Liver (tissue), 9 donors: ENCODE measurements around the gene NELL1. TPM values are rescaled to one million over a fixed set of nuclear protein-coding genes. Genes with fewer than 3 reads are reported as not detected.

Source experiments
- DNase-seq: peaks from one replicate; pipeline ENCODE4 v3.0.0-alpha.2; 2017; ENCODE audit warnings: low spot score
- H3K27ac ChIP-seq, 2 donors: one replicate each; pipeline ENCODE4 v1.7.0; 2013; ENCODE audit warnings: inconsistent platforms in 2 of 2, low read length in 2 of 2, control low read depth in 1 of 2, low read depth in 1 of 2, mild to moderate bottlenecking in 1 of 2
- H3K27me3 ChIP-seq, 4 donors: one replicate each; pipeline versions ENCODE4 v1.6.1 to v1.7.0; 2013; ENCODE audit warnings: low read length in 3 of 4, inconsistent platforms in 1 of 4, mild to moderate bottlenecking in 1 of 4, moderate library complexity in 1 of 4; ENCODE audit not compliant: control insufficient read depth in 4 of 4, insufficient read depth in 4 of 4
- H3K36me3 ChIP-seq, 4 donors: one replicate each; pipeline versions ENCODE4 v1.6.1 to v1.7.0; 2013; ENCODE audit warnings: low read length in 3 of 4, mild to moderate bottlenecking in 3 of 4, low read depth in 1 of 4, moderate library complexity in 1 of 4; ENCODE audit not compliant: control insufficient read depth in 4 of 4, insufficient read depth in 3 of 4
- H3K4me1 ChIP-seq, 4 donors: one replicate each; pipeline versions ENCODE4 v1.6.1 to v1.7.0; 2013; ENCODE audit warnings: low read length in 3 of 4, mild to moderate bottlenecking in 3 of 4, moderate library complexity in 1 of 4; ENCODE audit not compliant: control insufficient read depth in 4 of 4, insufficient read depth in 4 of 4
- H3K4me3 ChIP-seq, 3 donors: one replicate each; pipeline versions ENCODE4 v1.6.1 to v1.7.0; 2013; ENCODE audit warnings: low read length in 3 of 3, control low read depth in 1 of 3, low read depth in 1 of 3, mild to moderate bottlenecking in 1 of 3
- H3K9ac ChIP-seq, 2 donors: one replicate each; pipeline ENCODE4 v1.7.0; 2013; ENCODE audit warnings: low read length in 2 of 2, mild to moderate bottlenecking in 2 of 2, moderate library complexity in 2 of 2, control low read depth in 1 of 2, low read depth in 1 of 2
- H3K9me3 ChIP-seq, 4 donors: one replicate each; pipeline versions ENCODE4 v1.6.1 to v1.7.0; 2013; ENCODE audit warnings: low read length in 3 of 4; ENCODE audit not compliant: control insufficient read depth in 4 of 4
- EGR1 ChIP-seq, 2 donors: IDR thresholded peaks; 2 replicates each; pipeline ENCODE4 v1.6.1; 2016 to 2018; ENCODE audit warnings: antibody characterized with exemption in 2 of 2, low read depth in 2 of 2
- FOXA1 ChIP-seq: IDR thresholded peaks from 2 replicates; pipeline ENCODE4 v1.6.1; 2016; ENCODE audit warnings: antibody characterized with exemption
- FOXA2 ChIP-seq: IDR thresholded peaks from 2 replicates; pipeline ENCODE4 v1.6.1; 2016; ENCODE audit warnings: antibody characterized with exemption
- GABPA ChIP-seq, 2 donors: IDR thresholded peaks in 1 of 2; conservative IDR thresholded peaks in 1 of 2; 2 replicates each; pipeline ENCODE4 v1.6.1; 2016; ENCODE audit warnings: antibody characterized with exemption in 2 of 2, mild to moderate bottlenecking in 1 of 2, moderate library complexity in 1 of 2
- HNF4A ChIP-seq, 2 donors: conservative IDR thresholded peaks; 2 replicates each; pipeline ENCODE4 v1.6.1; 2016; ENCODE audit warnings: antibody characterized with exemption in 2 of 2, mild to moderate bottlenecking in 2 of 2
- JUND ChIP-seq, 2 donors: IDR thresholded peaks; 2 replicates each; pipeline ENCODE4 v1.6.1; 2016; ENCODE audit warnings: antibody characterized with exemption in 2 of 2
- MAX ChIP-seq: IDR thresholded peaks from 2 replicates; pipeline ENCODE4 v1.6.1; 2016; ENCODE audit warnings: antibody characterized with exemption
- NR2F2 ChIP-seq: IDR thresholded peaks from 2 replicates; pipeline ENCODE4 v1.6.1; 2016; ENCODE audit warnings: antibody characterized with exemption
- RAD21 ChIP-seq, 2 donors: IDR thresholded peaks; 2 replicates each; pipeline ENCODE4 v1.6.1; 2016; ENCODE audit warnings: antibody characterized with exemption in 2 of 2, mild to moderate bottlenecking in 2 of 2
- REST ChIP-seq: IDR thresholded peaks from 2 replicates; pipeline ENCODE4 v1.6.1; 2016; ENCODE audit warnings: antibody characterized with exemption, mild to moderate bottlenecking
- SP1 ChIP-seq: IDR thresholded peaks from 2 replicates; pipeline ENCODE4 v1.6.1; 2018; ENCODE audit warnings: antibody characterized with exemption, mild to moderate bottlenecking
- TAF1 ChIP-seq: conservative IDR thresholded peaks from 2 replicates; pipeline ENCODE4 v1.6.1; 2016; ENCODE audit warnings: antibody characterized with exemption, mild to moderate bottlenecking
- YY1 ChIP-seq: IDR thresholded peaks from 2 replicates; pipeline ENCODE4 v1.6.1; 2016; ENCODE audit warnings: antibody characterized with exemption, mild to moderate bottlenecking
- ZBTB33 ChIP-seq: IDR thresholded peaks from 2 replicates; pipeline ENCODE4 v1.6.1; 2016; ENCODE audit warnings: antibody characterized with exemption
- WGBS: extraction: QIAGEN DNeasy Blood & Tissue Kit; methylation state at CpG from one replicate; pipeline ENCODE4 v1.1.7; 2013; 5-methylcytosine and 5-hydroxymethylcytosine counted together
- polyA plus RNA-seq, 2 donors: library from polyadenylated mRNA; stranded (reverse) in 1 of 2; unstranded in 1 of 2; fragments of 200-250 nt in 1 of 2; fragments of >200 nt in 1 of 2; fragmentation: Nextera tagmentation in 1 of 2; extraction: Ambion mirVana in 1 of 2; gene quantifications; one replicate each; pipeline versions ENCODE4 v1.2.1 to v1.2.3, GENCODE V29; 2013 to 2015
- total RNA-seq, 2 donors: library from RNA; depleted of rRNA; stranded (reverse); fragments of >200 nt; gene quantifications; one replicate each; pipeline ENCODE4 v1.2.3, GENCODE V29; 2014
- TF ChIP-seq, protein P1 (sequence below): fragments of 150-350 bp; IDR thresholded peaks from 2 replicates; pipeline ENCODE4 v1.5.1; 2017; ENCODE audit warnings: improper control_type of control experiment, low read depth, low read length; ENCODE audit not compliant: missing input control
- donor health status: healthy.
- donor health status: healthy.
- donor health status: healthy.
- donor health status: healthy.
- donor health status: healthy.

The NELL1 gene
- total and polyA plus RNA-seq, 4 donors = not detected

DNA sequence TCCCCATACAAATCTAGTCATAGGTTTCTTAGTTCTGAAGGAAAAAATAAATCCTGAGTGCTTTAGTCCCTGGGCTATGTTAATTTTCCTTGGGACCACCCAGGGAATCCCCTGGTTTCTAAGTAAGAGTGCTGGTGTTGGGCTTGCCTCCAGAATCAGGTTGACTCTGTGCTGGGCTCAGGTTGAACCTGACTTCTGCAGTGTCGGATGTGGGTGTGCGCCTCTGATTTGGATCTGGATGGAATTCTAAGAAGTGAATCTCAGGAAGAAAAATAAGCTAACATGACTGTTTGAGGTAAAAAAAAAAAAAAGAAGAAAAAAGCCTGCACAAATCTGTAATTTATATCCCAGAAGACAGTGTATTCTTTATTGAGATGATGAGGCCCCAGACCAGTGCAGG lies 29.0 kb upstream of the NELL1 start:
- TF ChIP-seq FOXA1 (no peak), RAD21 (IDR thresholded peaks at IDR 0.05) (no peak), NR2F2 (no peak), YY1 (no peak), GABPA (IDR thresholded peaks at IDR 0.05 in 1 of 2, conservative IDR thresholded peaks at IDR 0.05 in 1 of 2) (no peak), REST (no peak), FOXA2 (no peak), TAF1 (no peak), ZBTB33 (no peak), SP1 (no peak), HNF4A (conservative IDR thresholded peaks at IDR 0.05) (no peak), MAX (no peak), JUND (IDR thresholded peaks at IDR 0.05) (no peak)
- TF ChIP-seq, protein P1, sequence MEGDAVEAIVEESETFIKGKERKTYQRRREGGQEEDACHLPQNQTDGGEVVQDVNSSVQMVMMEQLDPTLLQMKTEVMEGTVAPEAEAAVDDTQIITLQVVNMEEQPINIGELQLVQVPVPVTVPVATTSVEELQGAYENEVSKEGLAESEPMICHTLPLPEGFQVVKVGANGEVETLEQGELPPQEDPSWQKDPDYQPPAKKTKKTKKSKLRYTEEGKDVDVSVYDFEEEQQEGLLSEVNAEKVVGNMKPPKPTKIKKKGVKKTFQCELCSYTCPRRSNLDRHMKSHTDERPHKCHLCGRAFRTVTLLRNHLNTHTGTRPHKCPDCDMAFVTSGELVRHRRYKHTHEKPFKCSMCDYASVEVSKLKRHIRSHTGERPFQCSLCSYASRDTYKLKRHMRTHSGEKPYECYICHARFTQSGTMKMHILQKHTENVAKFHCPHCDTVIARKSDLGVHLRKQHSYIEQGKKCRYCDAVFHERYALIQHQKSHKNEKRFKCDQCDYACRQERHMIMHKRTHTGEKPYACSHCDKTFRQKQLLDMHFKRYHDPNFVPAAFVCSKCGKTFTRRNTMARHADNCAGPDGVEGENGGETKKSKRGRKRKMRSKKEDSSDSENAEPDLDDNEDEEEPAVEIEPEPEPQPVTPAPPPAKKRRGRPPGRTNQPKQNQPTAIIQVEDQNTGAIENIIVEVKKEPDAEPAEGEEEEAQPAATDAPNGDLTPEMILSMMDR = no peak
- WGBS = 97% methylated on average over 2 of the region's 2 CpGs
- Histone ChIP-seq H3K9ac (no peak overlapping the region), H3K36me3 (no peaks in the 10 kb centered on the region), H3K27me3 (peaks cover 0 to 3% (median 0%) of the 10 kb centered on the region in 4 donors), H3K27ac (no peak overlapping the region), H3K4me3 (no peak overlapping the region), H3K4me1 (no peaks in the 10 kb centered on the region), H3K9me3 (no peaks in the 10 kb centered on the region)
- DNase-seq = no peak

GRCh38 chr11:20644360-20644759 lies 25.0 kb upstream of the NELL1 start:
- no peaks in the 10 kb centered on the region for H3K27me3 ChIP-seq
- H3K9ac ChIP-seq = no peak overlapping the region
- no peaks in the 10 kb centered on the region for H3K9me3 ChIP-seq
- no peaks in the 10 kb centered on the region for H3K4me1 ChIP-seq
- H3K4me3 ChIP-seq = no peak overlapping the region
- WGBS = 84% methylated on average over 4 of the region's 4 CpGs
- H3K27ac ChIP-seq = no peak overlapping the region
- H3K36me3 ChIP-seq = no peaks in the 10 kb centered on the region
- no peak for DNase-seq
- no peak for TF ChIP-seq EGR1 (IDR thresholded peaks at IDR 0.05; ENCODE audit: low read depth in 2 of 2)
- TF ChIP-seq FOXA1 = no peak
- TF ChIP-seq, protein P1 = no peak
- no peak for TF ChIP-seq MAX
- TF ChIP-seq HNF4A (conservative IDR thresholded peaks at IDR 0.05) = no peak
